NCI-H2081 treated with DMSO at 0.1 percent for 48 hours (cell line): Measurements from ENCODE around the gene ROBO3.

ENCODE experiments used
- DNase-seq: peaks from one replicate; lab custom pipeline; 2025; lab: John Stamatoyannopoulos, UW

The ROBO3 gene

GRCh38 chr11:124892750-124893454, 27.7 kb downstream of the ROBO3 start:
- no peak for DNase-seq

GRCh38 chr11:124893781-124894401, 28.7 kb downstream of the ROBO3 start:
- no peak for DNase-seq

- no peak for DNase-seq
Observed at GRCh38 chr11:124894606-124895430, 29.6 kb downstream of the ROBO3 start.

GRCh38 chr11:124895471-124895971, 30.3 kb downstream of the ROBO3 start:
- no peak for DNase-seq

GRCh38 chr11:124896071-124896750, 31.0 kb downstream of the ROBO3 start:
- DNase-seq: no peak

- no peak for DNase-seq
Observed at GRCh38 chr11:124896821-124897391, 31.7 kb downstream of the ROBO3 start.

- no peak for DNase-seq
Observed at GRCh38 chr11:124897674-124898262, 32.5 kb downstream of the ROBO3 start, which contains the start of gene ROBO4. Gene ROBO4 (minus strand): TSS chr11:124897865. CDS start chr11:124897795, 70 bp downstream.

GRCh38 chr11:124898263-124898680, 33.0 kb downstream of the ROBO3 start:
- DNase-seq: no peak

- no peak for DNase-seq
Observed at GRCh38 chr11:124898711-124899110, 33.5 kb downstream of the ROBO3 start.

- DNase-seq: no peak
Observed at GRCh38 chr11:124899383-124900145, 34.3 kb downstream of the ROBO3 start.

- no peak for DNase-seq
Observed at GRCh38 chr11:124900464-124900863, 35.2 kb downstream of the ROBO3 start.

- no peak for DNase-seq
Observed at GRCh38 chr11:124902616-124903015, 37.4 kb downstream of the ROBO3 start.

GRCh38 chr11:124915541-124916369, 50.5 kb downstream of the ROBO3 start:
- DNase-seq: no peak

GRCh38 chr11:124916370-124916710, 51.1 kb downstream of the ROBO3 start:
- no peak for DNase-seq

- no peak for DNase-seq
Observed at GRCh38 chr11:124917115-124917637, 51.9 kb downstream of the ROBO3 start.

- DNase-seq: no peak
Observed at GRCh38 chr11:124918950-124919349, 53.7 kb downstream of the ROBO3 start, which contains the start of gene HEPN1. Gene HEPN1 (plus strand): TSS chr11:124919250.

- DNase-seq: no peak
Observed at GRCh38 chr11:124919898-124920297, 54.7 kb downstream of the ROBO3 start.

- DNase-seq: no peak
Observed at GRCh38 chr11:124920356-124920755, 55.1 kb downstream of the ROBO3 start.

- DNase-seq: no peak
Observed at GRCh38 chr11:124920870-124921609, 55.8 kb downstream of the ROBO3 start.
